Neural progenitor cell (in vitro differentiated cells): ENCODE results near the gene RHOV. TPM values are rescaled to one million over a fixed set of nuclear protein-coding genes. Genes with fewer than 3 reads are reported as not detected.

Experiments used
- DNase-seq: peaks from one replicate; pipeline ENCODE4 v3.0.0-alpha.2; 2016; ENCODE audit warnings: low spot score
- H2AFZ ChIP-seq: fragments of 200-600 bp; sonication (generic); replicated peaks from 2 replicates; pipeline ENCODE4 v1.6.1; 2016; ENCODE audit warnings: antibody characterized with exemption
- H3F3A ChIP-seq: fragments of 200-600 bp; sonication (generic); 2 replicates; pipeline ENCODE4 v1.6.1; 2016; ENCODE audit warnings: antibody characterized with exemption, low read depth
- H3K27ac ChIP-seq: fragments of 200-600 bp; sonication (generic); 2 replicates; pipeline ENCODE4 v1.5.1; 2016; ENCODE audit warnings: mild to moderate bottlenecking
- H3K27me3 ChIP-seq: fragments of 200-600 bp; sonication (generic); 2 replicates; pipeline ENCODE4 v1.6.1; 2016; ENCODE audit warnings: mild to moderate bottlenecking, moderate library complexity
- H3K36me3 ChIP-seq: fragments of 200-600 bp; sonication (generic); 2 replicates; pipeline ENCODE4 v1.5.1; 2016
- H3K4me1 ChIP-seq: fragments of 200-600 bp; sonication (generic); 2 replicates; pipeline ENCODE4 v1.6.1; 2016; ENCODE audit warnings: mixed run types
- H3K4me2 ChIP-seq: fragments of 200-600 bp; sonication (generic); 2 replicates; pipeline ENCODE4 v1.6.1; 2016
- H3K4me3 ChIP-seq: fragments of 200-600 bp; sonication (generic); 2 replicates; pipeline ENCODE4 v1.5.1; 2016
- H3K79me2 ChIP-seq: fragments of 200-600 bp; sonication (generic); 2 replicates; pipeline ENCODE4 v1.6.1; 2016; ENCODE audit warnings: low read depth
- H3K9ac ChIP-seq: fragments of 200-600 bp; sonication (generic); 2 replicates; pipeline ENCODE4 v1.6.1; 2016
- H3K9me3 ChIP-seq: fragments of 200-600 bp; sonication (generic); 2 replicates; pipeline ENCODE4 v1.5.1; 2016; ENCODE audit warnings: low read depth
- H4K20me1 ChIP-seq: fragments of 200-600 bp; sonication (generic); 2 replicates; pipeline ENCODE4 v1.6.1; 2016; ENCODE audit warnings: low read depth
- H3K27ac Mint-ChIP-seq: 3 replicates; pipeline ENCODE4 v1.8.0; 2021; ENCODE audit warnings: mixed read lengths
- H3K27me3 Mint-ChIP-seq: 2 replicates; pipeline ENCODE4 v1.8.0; 2022; ENCODE audit warnings: low read depth, mild to moderate bottlenecking, inconsistent platforms, moderate library complexity, mixed read lengths; ENCODE audit not compliant: insufficient read depth
- H3K36me3 Mint-ChIP-seq: 3 replicates; pipeline ENCODE4 v1.8.0; 2021; ENCODE audit warnings: mixed read lengths
- H3K4me1 Mint-ChIP-seq: 3 replicates; pipeline ENCODE4 v1.8.0; 2021; ENCODE audit warnings: mixed read lengths
- H3K4me3 Mint-ChIP-seq: 3 replicates; pipeline ENCODE4 v1.8.0; 2021; ENCODE audit warnings: mild to moderate bottlenecking, moderate library complexity, mixed read lengths
- H3K9me3 Mint-ChIP-seq: 3 replicates; pipeline ENCODE4 v1.8.0; 2020; ENCODE audit warnings: mixed read lengths
- EZH2 ChIP-seq: fragments of 200-600 bp; sonication (generic); IDR thresholded peaks from 2 replicates; pipeline ENCODE4 v1.6.1; 2017; ENCODE audit warnings: antibody characterized with exemption, mild to moderate bottlenecking, moderate library complexity
- EZH2phosphoT487 ChIP-seq: fragments of 200-600 bp; sonication (generic); IDR thresholded peaks from 2 replicates; pipeline ENCODE4 v1.6.1; 2017; ENCODE audit warnings: antibody characterized with exemption
- total RNA-seq: library from RNA; depleted of rRNA; stranded (reverse); fragments of >200 nt; gene quantifications from 2 replicates; pipeline ENCODE4 v1.2.3, GENCODE V29; 2015; ENCODE audit warnings: low replicate concordance
- TF ChIP-seq, protein P1 (sequence below): fragments of 200-600 bp; sonication (generic); IDR thresholded peaks from 2 replicates; pipeline ENCODE4 v1.5.1; 2017; ENCODE audit warnings: antibody characterized with exemption, mild to moderate bottlenecking

The RHOV gene
- total RNA-seq, 1 donor from 2014 or later = not detected

DNA sequence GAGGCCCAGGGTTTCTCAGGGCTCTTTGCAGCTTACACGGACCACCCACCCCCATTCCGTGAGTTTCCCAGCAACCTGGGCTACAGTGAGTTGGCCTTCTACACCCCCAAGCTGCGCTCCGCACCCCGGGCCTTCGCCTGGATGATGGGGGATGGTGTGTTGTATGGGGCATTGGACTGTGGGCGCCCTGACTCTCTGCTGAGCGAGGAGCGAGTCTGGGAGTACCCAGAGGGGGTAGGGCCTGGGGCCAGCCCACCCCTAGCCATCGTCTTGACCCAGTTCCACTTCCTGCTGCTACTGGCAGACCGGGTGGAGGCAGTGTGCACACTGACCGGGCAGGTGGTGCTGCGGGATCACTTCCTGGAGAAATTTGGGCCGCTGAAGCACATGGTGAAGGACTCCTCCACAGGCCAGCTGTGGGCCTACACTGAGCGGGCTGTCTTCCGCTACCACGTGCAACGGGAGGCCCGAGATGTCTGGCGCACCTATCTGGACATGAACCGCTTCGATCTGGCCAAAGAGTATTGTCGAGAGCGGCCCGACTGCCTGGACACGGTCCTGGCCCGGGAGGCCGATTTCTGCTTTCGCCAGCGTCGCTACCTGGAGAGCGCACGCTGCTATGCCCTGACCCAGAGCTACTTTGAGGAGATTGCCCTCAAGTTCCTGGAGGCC lies 25.6 kb upstream of the RHOV start:
- Histone ChIP-seq H3K27ac (no peak overlapping the region), H2AFZ (no peak overlapping the region), H3K4me2 (no peak overlapping the region), H4K20me1 (peaks cover 31% of the 10 kb centered on the region), H3K36me3 (no peaks in the 10 kb centered on the region), H3K4me1 (peaks cover 7% of the 10 kb centered on the region), H3F3A (peaks cover 10% of the 10 kb centered on the region), H3K9me3 (no peaks in the 10 kb centered on the region), H3K27me3 (no peaks in the 10 kb centered on the region), H3K4me3 (no peak overlapping the region), H3K9ac (no peak overlapping the region), H3K79me2 (peaks cover 33% of the 10 kb centered on the region)
- Mint-ChIP-seq H3K4me3 (no peak overlapping the region), H3K4me1 (peaks cover 14% of the 10 kb centered on the region), H3K36me3 (peaks cover 20% of the 10 kb centered on the region), H3K9me3 (no peaks in the 10 kb centered on the region), H3K27me3 (peaks cover 4% of the 10 kb centered on the region), H3K27ac (no peak overlapping the region)
- TF ChIP-seq EZH2 (no peak), EZH2phosphoT487 (no peak)
- TF ChIP-seq, protein P1, sequence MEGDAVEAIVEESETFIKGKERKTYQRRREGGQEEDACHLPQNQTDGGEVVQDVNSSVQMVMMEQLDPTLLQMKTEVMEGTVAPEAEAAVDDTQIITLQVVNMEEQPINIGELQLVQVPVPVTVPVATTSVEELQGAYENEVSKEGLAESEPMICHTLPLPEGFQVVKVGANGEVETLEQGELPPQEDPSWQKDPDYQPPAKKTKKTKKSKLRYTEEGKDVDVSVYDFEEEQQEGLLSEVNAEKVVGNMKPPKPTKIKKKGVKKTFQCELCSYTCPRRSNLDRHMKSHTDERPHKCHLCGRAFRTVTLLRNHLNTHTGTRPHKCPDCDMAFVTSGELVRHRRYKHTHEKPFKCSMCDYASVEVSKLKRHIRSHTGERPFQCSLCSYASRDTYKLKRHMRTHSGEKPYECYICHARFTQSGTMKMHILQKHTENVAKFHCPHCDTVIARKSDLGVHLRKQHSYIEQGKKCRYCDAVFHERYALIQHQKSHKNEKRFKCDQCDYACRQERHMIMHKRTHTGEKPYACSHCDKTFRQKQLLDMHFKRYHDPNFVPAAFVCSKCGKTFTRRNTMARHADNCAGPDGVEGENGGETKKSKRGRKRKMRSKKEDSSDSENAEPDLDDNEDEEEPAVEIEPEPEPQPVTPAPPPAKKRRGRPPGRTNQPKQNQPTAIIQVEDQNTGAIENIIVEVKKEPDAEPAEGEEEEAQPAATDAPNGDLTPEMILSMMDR = no peak
- DNase-seq = no peak

DNA sequence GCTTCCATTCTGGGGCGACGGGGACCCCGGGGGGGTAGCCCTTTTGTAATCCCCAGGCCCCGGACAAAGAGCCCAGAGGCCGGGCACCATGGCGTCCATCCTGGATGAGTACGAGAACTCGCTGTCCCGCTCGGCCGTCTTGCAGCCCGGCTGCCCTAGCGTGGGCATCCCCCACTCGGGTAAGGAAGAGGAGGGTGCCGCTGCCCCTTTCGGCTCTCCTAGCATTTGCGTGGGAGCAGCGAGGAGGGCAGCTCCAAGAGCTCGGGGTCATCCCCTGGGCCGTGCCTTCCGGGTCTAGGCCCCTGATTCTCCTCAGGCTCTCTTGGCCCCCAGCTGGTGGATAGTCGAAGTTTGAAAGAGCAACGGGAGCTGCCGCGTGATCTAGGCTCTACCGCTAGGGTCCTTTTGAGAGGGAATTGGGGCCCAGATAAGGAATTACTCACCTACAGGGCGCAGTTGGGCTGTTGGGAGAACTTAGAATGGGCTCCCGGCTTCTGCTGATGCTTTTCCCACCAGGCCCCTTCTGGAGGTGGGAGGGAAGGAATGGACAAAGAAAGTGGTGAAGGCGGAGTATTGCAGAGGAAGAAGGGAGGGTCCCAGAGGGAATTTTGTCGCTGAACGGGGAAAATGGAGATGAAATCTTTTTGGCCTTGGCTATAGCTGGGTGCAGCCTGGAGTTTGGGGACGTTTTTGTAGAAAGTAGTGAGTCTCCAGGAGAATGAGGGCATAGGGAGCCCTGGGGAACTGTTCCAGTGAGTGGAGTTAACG lies 20.8 kb upstream of the RHOV start:
- H3K4me1 ChIP-seq = peaks cover 7% of the 10 kb centered on the region
- peaks cover 4% of the 10 kb centered on the region for H3F3A ChIP-seq
- H3K36me3 ChIP-seq = no peaks in the 10 kb centered on the region
- peaks cover 20% of the 10 kb centered on the region for H3K27me3 ChIP-seq
- H3K4me3 Mint-ChIP-seq = peak overlapping the region; percentile 98
- H2AFZ ChIP-seq = peak overlapping the region; percentile 73
- peaks cover 23% of the 10 kb centered on the region for H3K4me1 Mint-ChIP-seq
- H4K20me1 ChIP-seq = no peaks in the 10 kb centered on the region
- TF ChIP-seq, protein P1 = peak; percentile 62
- TF ChIP-seq EZH2phosphoT487 (no peak), EZH2 (peak; percentile 0)
- peaks cover 13% of the 10 kb centered on the region for H3K36me3 Mint-ChIP-seq
- peak overlapping the region; percentile 91 for H3K27ac Mint-ChIP-seq
- peaks cover 9% of the 10 kb centered on the region for H3K27me3 Mint-ChIP-seq
- peak overlapping the region; percentile 39 for H3K27ac ChIP-seq
- peak overlapping the region; percentile 66 for H3K9ac ChIP-seq
- H3K9me3 ChIP-seq = no peaks in the 10 kb centered on the region
- DNase-seq = peak; percentile 85
- H3K9me3 Mint-ChIP-seq = no peaks in the 10 kb centered on the region
- H3K4me2 ChIP-seq = peak overlapping the region; percentile 98
- H3K4me3 ChIP-seq = peak overlapping the region; percentile 84
- H3K79me2 ChIP-seq = peaks cover 26% of the 10 kb centered on the region

DNA sequence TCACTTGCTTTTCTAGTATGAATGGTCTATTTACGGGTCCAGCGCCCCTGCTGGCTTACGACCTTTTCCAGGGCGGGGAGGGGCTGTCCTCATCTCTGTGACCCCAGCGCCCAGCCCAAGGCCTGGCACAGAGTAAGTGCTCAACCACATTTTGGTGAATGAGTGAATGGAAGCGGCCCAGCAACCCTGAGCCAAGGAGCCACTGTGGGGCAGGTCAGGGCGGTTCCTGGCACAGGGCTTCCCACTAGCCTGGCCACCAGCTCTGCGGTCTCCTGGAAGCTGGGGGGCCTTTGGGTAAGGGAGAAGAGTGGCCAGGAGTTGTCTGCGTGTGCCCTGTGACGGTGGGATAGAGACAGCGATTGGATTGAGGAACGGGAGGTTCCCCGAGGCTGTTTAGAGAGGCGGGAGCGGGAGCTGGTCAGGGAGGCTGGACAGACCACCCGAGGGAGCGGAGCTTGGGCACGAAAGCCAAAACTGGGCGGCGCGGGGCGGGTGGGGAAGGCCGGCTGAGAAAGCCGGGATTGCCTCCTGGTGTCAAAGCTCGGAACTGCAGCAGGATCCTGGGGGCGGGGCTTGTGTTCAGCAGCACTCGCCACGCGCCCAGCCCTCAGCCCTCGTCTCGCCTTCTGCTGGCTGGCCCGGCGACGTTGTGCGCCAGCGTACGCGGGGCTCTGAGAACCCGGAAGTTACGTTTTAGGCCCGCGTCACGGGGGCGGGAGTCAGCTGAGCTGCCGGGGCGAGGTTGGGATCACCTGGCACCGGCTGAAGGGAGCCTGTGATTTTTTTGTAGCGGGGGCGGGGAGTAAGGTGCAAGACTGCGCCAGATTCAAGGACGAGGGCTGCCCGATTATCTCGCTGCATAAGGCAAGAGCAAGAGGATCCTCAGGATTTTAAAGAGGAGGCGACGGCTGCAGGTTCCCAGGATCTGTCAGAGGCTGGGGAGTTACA lies 20.0 kb upstream of the RHOV start, which contains the start of gene VPS18:
Gene VPS18 (plus strand): TSS at position 718 of the 948 bp plus-strand sequence. CDS start 319 bp downstream, outside the sequence.
- Histone ChIP-seq H4K20me1 (no peaks in the 10 kb centered on the region), H3K9me3 (no peaks in the 10 kb centered on the region), H3F3A (peaks cover 4% of the 10 kb centered on the region), H3K27me3 (peaks cover 20% of the 10 kb centered on the region), H3K4me3 (peak within 1 kb of the TSS; percentile 84), H3K9ac (peak within 1 kb of the TSS; percentile 66), H3K36me3 (no peaks in the 10 kb centered on the region), H3K79me2 (peaks cover 26% of the 10 kb centered on the region), H2AFZ (peak within 1 kb of the TSS; percentile 99), H3K27ac (peak within 1 kb of the TSS; percentile 39), H3K4me1 (peaks cover 7% of the 10 kb centered on the region), H3K4me2 (peak within 1 kb of the TSS; percentile 98)
- Mint-ChIP-seq H3K36me3 (peaks cover 13% of the 10 kb centered on the region), H3K4me1 (peaks cover 23% of the 10 kb centered on the region), H3K27ac (peak within 1 kb of the TSS; percentile 91), H3K9me3 (no peaks in the 10 kb centered on the region), H3K27me3 (peaks cover 9% of the 10 kb centered on the region), H3K4me3 (peak within 1 kb of the TSS; percentile 98)
- peak; percentile 99 for DNase-seq
- TF ChIP-seq, protein P1 = peak; percentile 68
- no peak for TF ChIP-seq EZH2
- TF ChIP-seq EZH2phosphoT487 = no peak
